GM19328 (cell line): ENCODE data around the gene RIN1.
"Not testable (repeated sequence)": the region's sequence is repeated elsewhere in the genome, so short reads cannot be mapped to it uniquely, and the experiment has no call there.

Experiments
- ATAC-seq: cut with Tn5 transposase; IDR thresholded peaks from one replicate; pipeline ENCODE4 v1.9.1; 2021; ENCODE audit warnings: mild to moderate bottlenecking, moderate library complexity; ENCODE audit not compliant: unreplicated experiment

The RIN1 gene

GRCh38 chr11:66322732-66323427 lies 13.4 kb downstream of the RIN1 start:
- ATAC-seq: no peak

DNA sequence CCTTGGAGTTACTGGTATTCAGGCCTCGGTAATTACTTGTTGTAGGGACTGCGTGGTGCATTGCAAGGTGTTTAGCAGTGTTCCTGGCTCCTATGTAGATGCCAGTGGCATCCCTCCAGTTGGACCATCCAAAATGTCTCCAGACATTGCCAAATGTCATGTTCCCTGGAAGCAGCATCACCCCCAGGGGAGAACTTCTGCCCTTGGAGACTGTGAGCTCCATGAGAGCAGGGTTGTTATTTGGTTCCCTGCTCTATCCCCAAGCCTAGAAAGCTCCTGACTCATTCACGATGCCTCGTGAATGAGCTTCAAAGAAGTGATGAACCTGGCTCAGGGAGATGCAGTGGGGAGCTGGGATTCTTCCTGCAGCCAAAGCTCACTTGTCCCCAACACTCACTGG lies 14.6 kb downstream of the RIN1 start:
- no peak for ATAC-seq

GRCh38 chr11:66320748-66321147 lies 15.5 kb downstream of the RIN1 start:
- ATAC-seq: not testable (repeated sequence)

- not testable (repeated sequence) for ATAC-seq
Measured at GRCh38 chr11:66320289-66320688, 15.9 kb downstream of the RIN1 start.

DNA sequence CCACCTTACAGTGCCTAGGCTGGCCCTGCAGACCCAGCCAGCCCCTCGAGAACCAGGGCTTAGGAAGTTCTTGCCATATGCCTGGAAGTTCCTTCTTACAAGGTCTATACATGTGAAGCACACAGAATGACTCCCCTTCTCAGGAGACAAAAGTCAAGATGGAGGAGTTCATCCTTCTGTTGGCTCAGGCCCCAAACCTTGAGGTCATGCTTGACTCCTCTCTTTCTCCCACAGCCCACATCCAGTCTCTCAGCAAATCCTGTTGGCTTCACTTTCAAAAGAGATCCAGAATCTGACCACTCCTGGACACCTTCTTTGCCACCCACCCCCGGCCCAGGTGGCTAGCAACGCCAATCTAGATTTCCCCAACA lies 17.6 kb downstream of the RIN1 start:
- ATAC-seq: no peak

DNA sequence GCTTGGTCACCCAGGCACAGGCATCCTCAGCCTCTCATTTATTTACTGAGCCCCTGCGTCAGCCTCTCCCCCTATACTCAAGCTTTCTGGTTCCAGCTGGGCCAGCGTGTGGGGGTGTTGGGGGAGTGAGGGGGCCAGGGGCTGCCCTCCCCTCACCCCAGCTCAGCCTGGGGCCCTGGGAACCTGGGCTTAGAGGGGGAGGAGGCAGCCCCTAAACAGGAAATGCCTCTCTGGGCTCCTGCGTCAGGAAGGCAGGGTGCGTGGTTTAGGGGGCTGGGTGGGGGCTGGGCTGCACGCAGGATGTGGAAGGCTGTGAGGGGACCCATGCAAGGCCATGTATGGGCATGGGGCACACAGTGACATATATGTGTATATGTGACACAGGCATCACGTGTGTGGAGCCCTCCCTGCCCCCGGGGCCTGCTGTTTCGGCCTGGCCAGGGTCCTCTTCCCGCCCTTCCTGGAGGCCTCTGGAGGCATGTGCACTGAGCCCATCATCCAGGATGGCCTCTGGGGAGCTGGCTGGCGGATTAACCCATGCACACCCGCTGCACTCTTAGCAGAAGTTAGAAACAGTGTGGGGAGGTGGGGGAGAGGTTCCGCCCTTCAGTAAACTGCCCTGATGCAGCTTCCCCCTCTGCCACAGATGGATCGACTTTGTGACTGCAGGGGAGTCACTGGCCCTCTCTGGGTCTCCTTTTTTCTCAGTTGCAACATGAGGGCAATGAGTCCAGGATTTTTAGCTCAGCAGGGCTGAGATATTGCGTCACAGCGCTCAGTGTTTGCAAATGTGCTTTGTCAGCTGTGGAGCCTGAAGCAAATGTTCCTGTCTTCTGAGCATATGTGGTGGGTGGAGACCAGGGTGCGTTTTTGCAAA lies 18.3 kb downstream of the RIN1 start:
- no peak for ATAC-seq

DNA sequence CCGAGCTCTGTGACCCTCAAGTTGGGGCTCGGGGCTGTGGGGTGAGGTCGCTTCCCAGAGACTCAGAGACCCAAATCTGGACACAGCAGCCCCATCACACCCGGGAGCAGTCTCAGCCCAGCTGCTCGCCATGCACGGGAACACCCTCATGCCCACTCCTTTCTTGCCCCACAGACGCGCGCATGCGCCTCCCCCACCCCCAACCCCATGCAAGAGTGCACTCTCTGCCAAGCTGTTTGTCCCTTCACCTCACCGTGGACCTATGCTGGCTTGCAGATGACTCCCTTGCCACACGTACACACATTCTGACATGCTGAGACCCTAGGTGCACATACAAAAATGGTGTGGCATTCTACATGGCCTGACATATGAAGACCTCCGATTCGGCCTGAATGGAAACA lies 18.9 kb downstream of the RIN1 start:
- no peak for ATAC-seq

- no peak for ATAC-seq
Measured at GRCh38 chr11:66316849-66317251, 19.4 kb downstream of the RIN1 start, which contains the start of gene CD248. Gene CD248, minus strand, starts transcription at chr11:66317044. Its CDS starts 17 bp downstream, at chr11:66317027.

- ATAC-seq: no peak
Measured at GRCh38 chr11:66315921-66316811, 20.1 kb downstream of the RIN1 start.

GRCh38 chr11:66315498-66315885 lies 20.7 kb downstream of the RIN1 start:
- no peak for ATAC-seq

GRCh38 chr11:66314561-66315497 lies 21.4 kb downstream of the RIN1 start:
- ATAC-seq: no peak

- no peak for ATAC-seq
Measured at GRCh38 chr11:66314186-66314501, 22.1 kb downstream of the RIN1 start.

DNA sequence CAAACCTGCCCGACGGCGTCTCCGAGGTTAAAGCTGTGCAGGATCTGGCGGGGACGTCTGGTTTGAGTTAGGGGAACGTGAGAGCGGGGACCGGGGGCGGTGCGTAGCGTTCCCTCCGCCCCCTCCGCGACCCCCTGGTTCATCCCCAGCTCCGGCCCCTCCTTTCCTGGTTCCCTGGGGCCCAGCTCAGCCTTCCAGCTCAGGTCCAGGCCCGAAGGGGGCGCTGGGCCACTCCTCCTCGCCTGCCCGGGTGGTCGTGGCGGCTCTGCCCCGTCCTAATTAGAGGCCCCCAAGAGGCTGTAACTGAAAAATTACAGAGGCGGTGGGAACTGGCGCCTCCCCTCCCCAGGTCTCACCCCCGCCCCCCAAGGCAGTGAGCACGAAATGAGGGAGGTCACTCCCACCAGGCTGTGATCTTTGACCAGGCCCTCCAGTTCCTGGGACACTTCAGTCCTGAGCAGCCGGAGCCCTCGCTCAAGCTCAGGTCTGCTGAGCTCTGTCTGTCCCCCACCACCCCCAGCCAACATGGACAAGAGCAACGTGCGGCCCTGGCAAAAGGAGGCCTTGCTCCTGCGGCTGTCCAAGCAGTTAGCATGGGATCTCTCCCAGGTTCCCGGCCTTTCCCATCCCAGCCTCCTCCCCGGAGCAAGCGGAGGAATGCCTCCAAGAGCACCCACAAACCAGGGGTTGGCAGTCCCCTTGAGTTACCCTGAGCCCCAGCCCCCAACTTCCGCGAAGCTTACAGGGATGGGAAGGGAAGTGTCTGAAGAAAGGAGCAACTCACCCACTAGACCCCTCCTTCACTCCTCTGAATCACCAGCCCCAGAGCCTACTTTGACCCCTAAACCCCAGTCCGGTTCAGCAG lies 22.7 kb downstream of the RIN1 start:
- no peak for ATAC-seq

DNA sequence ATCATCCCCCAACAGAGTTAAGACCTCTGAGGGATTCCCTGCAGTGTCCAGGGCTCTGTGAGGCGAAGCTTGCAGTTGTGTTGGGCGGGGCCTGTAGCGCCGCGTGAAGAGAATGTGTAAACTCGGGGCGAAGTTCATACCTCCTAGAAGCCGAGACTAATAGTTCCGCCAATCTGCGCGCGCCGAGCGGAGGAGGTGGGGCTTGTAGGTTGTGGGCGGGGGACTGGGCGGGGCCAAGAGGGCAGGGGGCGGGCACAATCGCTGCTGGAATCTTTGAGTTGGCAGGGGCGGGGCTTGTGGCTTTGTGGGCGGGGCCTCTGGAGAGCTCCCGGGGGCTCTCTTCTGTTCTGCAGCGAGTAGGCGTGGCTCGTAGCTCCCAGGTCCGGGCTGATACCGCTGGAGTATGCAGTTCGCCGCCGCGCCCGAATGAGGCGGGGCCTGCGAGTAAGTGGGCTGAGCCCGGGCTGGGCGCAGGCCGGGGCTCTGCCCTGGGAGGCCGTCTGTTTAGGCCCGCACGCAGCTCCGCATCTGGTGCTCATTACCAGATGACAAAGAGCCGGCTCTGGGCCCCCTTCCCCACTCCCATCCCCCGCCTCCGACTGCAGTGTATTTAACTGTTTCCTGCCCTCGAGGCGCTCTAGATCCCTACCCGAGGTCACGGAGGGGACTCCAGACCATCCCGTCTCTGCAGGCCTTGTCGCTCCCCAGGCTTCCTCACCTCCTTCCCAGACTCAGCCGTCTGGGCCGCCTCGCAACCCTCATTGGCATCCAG lies 23.5 kb downstream of the RIN1 start:
- peak; percentile 46 for ATAC-seq

- ATAC-seq: peak; percentile 64
Measured at GRCh38 chr11:66311965-66312548, 24.2 kb downstream of the RIN1 start.

GRCh38 chr11:66311470-66311964 lies 24.7 kb downstream of the RIN1 start:
- peak; percentile 40 for ATAC-seq

GRCh38 chr11:66310803-66311440 lies 25.3 kb downstream of the RIN1 start:
- not testable (repeated sequence) for ATAC-seq
